Upper lobe of left lung (tissue), 6 donors: ENCODE measurements around the gene INPP5D. TPM values are rescaled to one million over a fixed set of nuclear protein-coding genes. Genes with fewer than 3 reads are reported as not detected.
"Not testable (repeated sequence)": the region's sequence is repeated elsewhere in the genome, so short reads cannot be mapped to it uniquely, and the experiment has no call there.

Experiments used
- ATAC-seq, 2 donors: fragments of 200-7000 bp; cut with Tn5 transposase; one replicate each; pipeline ENCODE4 v1.9.1; 2022; ENCODE audit warnings: mild to moderate bottlenecking in 2 of 2, moderate library complexity in 2 of 2; ENCODE audit not compliant: low FRiP score in 2 of 2
- DNase-seq, 2 donors: peaks; one replicate each; pipeline ENCODE4 v3.0.0-alpha.2; 2019 to 2020
- H3K27ac ChIP-seq, 4 donors: fragments of 200-600 bp; sonication (generic); one replicate each; pipeline ENCODE4 v1.5.1; 2016 to 2019
- H3K27me3 ChIP-seq, 4 donors: fragments of 200-600 bp; sonication (generic); one replicate each; pipeline ENCODE4 v1.5.1; 2017 to 2019
- H3K36me3 ChIP-seq, 4 donors: fragments of 200-600 bp; sonication (generic); one replicate each; pipeline ENCODE4 v1.5.1; 2016 to 2019
- H3K4me1 ChIP-seq, 4 donors: fragments of 200-600 bp; sonication (generic); one replicate each; pipeline ENCODE4 v1.5.1; 2018 to 2019
- H3K4me3 ChIP-seq, 4 donors: fragments of 200-600 bp; sonication (generic); one replicate each; pipeline ENCODE4 v1.5.1; 2017 to 2019; ENCODE audit warnings: mild to moderate bottlenecking in 2 of 4, moderate library complexity in 1 of 4
- H3K9me3 ChIP-seq, 4 donors: fragments of 200-600 bp; sonication (generic); one replicate each; pipeline ENCODE4 v1.5.1; 2018 to 2019
- CTCF ChIP-seq, 6 experiments: fragments of 450-650 bp in 4 of 6; fragments of 200-600 bp in 2 of 6; sonication (generic) in 2 of 6; IDR thresholded peaks; one replicate each; pipeline ENCODE4 v1.5.1; 2016 to 2019; ENCODE audit warnings: antibody characterized with exemption in 6 of 6
- EP300 ChIP-seq, 4 donors: sonication (generic); formaldehyde crosslinking; IDR thresholded peaks; one replicate each; pipeline ENCODE4 v1.5.1; 2017; ENCODE audit warnings: antibody characterized with exemption in 4 of 4, control low read depth in 2 of 4
- POLR2A ChIP-seq, 4 donors: fragments of 450-650 bp; IDR thresholded peaks; one replicate each; pipeline ENCODE4 v1.5.1; 2016 to 2017; ENCODE audit warnings: antibody characterized with exemption in 4 of 4, mild to moderate bottlenecking in 2 of 4
- POLR2AphosphoS5 ChIP-seq, 2 donors: sonication (generic); formaldehyde crosslinking; IDR thresholded peaks; one replicate each; pipeline ENCODE4 v1.5.1; 2017; ENCODE audit warnings: antibody characterized with exemption in 2 of 2
- WGBS, 2 donors: methylation state at CpG; one replicate each; pipeline ENCODE4 v1.1.5; 2017 to 2018; 5-methylcytosine and 5-hydroxymethylcytosine counted together
- total RNA-seq, 6 donors: library from RNA; depleted of rRNA in 4 of 6; stranded (reverse); fragments of >200 nt in 4 of 6; gene quantifications; one replicate each; pipeline versions ENCODE4 v1.1.0 to v1.2.1, GENCODE V29; 2016 to 2021
- donor health status: DM: no; HTN: no; CAD: no; lungs with moderate emphysema.
- donor health status: DM: no; HTN: yes; CAD: no; lungs with severe emphysema.

The INPP5D gene
- total RNA-seq, 6 donors from 2014 or later: 17.6 to 243 (median 31.7) TPM

GRCh38 chr2:233047667-233048066, 12.5 kb upstream of the INPP5D start:
- no peaks in the 10 kb centered on the region for H3K27me3 ChIP-seq
- no peak overlapping the region for H3K27ac ChIP-seq
- no peak overlapping the region for H3K4me3 ChIP-seq
- H3K4me1 ChIP-seq: peaks cover 0 to 7% (median 0%) of the 10 kb centered on the region in 4 donors
- H3K36me3 ChIP-seq: no peaks in the 10 kb centered on the region
- 86 to 88% methylated on average over 9 of the region's 9 CpGs for WGBS, 2 donors
- TF ChIP-seq EP300 (IDR thresholded peaks at IDR 0.05): no peak
- no peak for TF ChIP-seq CTCF (IDR thresholded peaks at IDR 0.05)
- TF ChIP-seq POLR2A (IDR thresholded peaks at IDR 0.05): no peak
- TF ChIP-seq POLR2AphosphoS5 (IDR thresholded peaks at IDR 0.05): no peak
- ATAC-seq: no peak
- DNase-seq: no peak
- H3K9me3 ChIP-seq: no peaks in the 10 kb centered on the region

GRCh38 chr2:233048569-233049193, 11.5 kb upstream of the INPP5D start:
- peaks cover 0 to 7% (median under 1%) of the 10 kb centered on the region in 4 donors for H3K4me1 ChIP-seq
- whole genome bisulfite sequencing, 2 donors: 90 to 92% methylated on average over 10 of the region's 10 CpGs
- no peak overlapping the region for H3K4me3 ChIP-seq
- H3K9me3 ChIP-seq: no peaks in the 10 kb centered on the region
- no peaks in the 10 kb centered on the region for H3K27me3 ChIP-seq
- H3K36me3 ChIP-seq: no peaks in the 10 kb centered on the region
- ATAC-seq: no peak
- no peak for DNase-seq
- TF ChIP-seq POLR2AphosphoS5 (IDR thresholded peaks at IDR 0.05): no peak
- TF ChIP-seq EP300 (IDR thresholded peaks at IDR 0.05): no peak
- no peak for TF ChIP-seq POLR2A (IDR thresholded peaks at IDR 0.05)
- no peak overlapping the region for H3K27ac ChIP-seq

- no peak overlapping the region for H3K4me3 ChIP-seq
- H3K27me3 ChIP-seq: no peaks in the 10 kb centered on the region
- ATAC-seq (no peak), DNase-seq (no peak)
- peaks cover 4 to 12% (median 6%) of the 10 kb centered on the region in 4 donors for H3K4me1 ChIP-seq
- H3K27ac ChIP-seq: no peak overlapping the region
- TF ChIP-seq POLR2A (IDR thresholded peaks at IDR 0.05): no peak
- TF ChIP-seq CTCF (IDR thresholded peaks at IDR 0.05): no peak
- TF ChIP-seq POLR2AphosphoS5 (IDR thresholded peaks at IDR 0.05): no peak
- no peak for TF ChIP-seq EP300 (IDR thresholded peaks at IDR 0.05)
- 53 to 63% methylated on average over 4 of the region's 4 CpGs for WGBS, 2 donors
- no peaks in the 10 kb centered on the region for H3K9me3 ChIP-seq
- H3K36me3 ChIP-seq: no peaks in the 10 kb centered on the region
Measured at GRCh38 chr2:233049194-233049761, 10.9 kb upstream of the INPP5D start.

- Histone ChIP-seq H3K4me3 (no peak overlapping the region), H3K9me3 (no peaks in the 10 kb centered on the region), H3K4me1 (peaks cover 4 to 13% (median 7%) of the 10 kb centered on the region in 4 donors), H3K27me3 (no peaks in the 10 kb centered on the region), H3K36me3 (no peaks in the 10 kb centered on the region), H3K27ac (peak overlapping the region in 2 of 4 donors; percentile 23 to 46)
- DNase-seq (peak; percentile 67 to 81), ATAC-seq (peak; percentile 74 to 80)
- 32 to 48% methylated on average over 24 of the region's 24 CpGs for WGBS, 2 donors
- TF ChIP-seq EP300 (IDR thresholded peaks at IDR 0.05) (no peak), POLR2AphosphoS5 (IDR thresholded peaks at IDR 0.05) (peak; percentile 38 to 65), CTCF (IDR thresholded peaks at IDR 0.05) (peak in 1 of 6 experiments; percentile 7)
Measured at GRCh38 chr2:233051241-233052149, 8.6 kb upstream of the INPP5D start.

- H3K27ac ChIP-seq: peak overlapping the region in 1 of 4 donors; percentile 23
- H3K9me3 ChIP-seq, H3K4me3 ChIP-seq, H3K36me3 ChIP-seq, H3K27me3 ChIP-seq, DNase-seq, ATAC-seq: not testable (repeated sequence)
- H3K4me1 ChIP-seq: peaks cover 4 to 13% (median 7%) of the 10 kb centered on the region in 4 donors
- 92 to 97% methylated on average over 4 of the region's 4 CpGs for WGBS, 2 donors
Measured at GRCh38 chr2:233052517-233052916, 7.6 kb upstream of the INPP5D start.
